ENCODE data around the gene LARGE1.

DNA sequence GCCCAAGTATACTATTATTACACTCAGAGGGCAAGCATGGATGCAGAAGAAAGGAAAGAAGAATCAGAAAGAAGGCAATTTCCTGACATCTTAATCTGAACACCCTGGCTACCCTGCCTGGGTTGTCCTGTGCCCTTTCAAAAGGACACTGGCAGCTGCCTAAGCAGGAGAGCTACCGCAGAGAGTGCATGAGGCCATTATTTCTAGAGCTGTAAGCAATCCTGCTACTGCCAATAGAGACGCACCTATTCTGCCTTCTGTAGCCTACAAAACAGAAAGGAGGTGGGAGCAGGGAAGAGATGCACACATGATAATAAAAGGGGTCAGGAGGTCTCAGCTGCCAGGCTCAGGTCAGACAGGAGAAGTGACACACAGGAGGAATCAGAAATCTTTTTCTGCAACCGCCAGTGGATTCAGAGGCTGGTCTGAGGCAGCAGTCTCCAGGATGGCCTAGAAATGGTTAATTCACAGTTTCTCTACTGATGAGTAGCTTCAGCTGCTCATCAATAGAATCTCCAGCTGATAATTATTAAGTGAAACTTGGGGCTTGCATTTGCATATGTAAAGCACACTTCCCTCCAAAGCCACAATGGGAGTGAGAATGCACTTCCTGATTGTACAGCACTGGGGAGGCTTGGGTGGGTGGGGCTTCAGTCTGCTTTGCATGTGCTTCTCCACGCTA, 253.9 kb downstream of the LARGE1 start:
- TF ChIP-seq, protein P1, sequence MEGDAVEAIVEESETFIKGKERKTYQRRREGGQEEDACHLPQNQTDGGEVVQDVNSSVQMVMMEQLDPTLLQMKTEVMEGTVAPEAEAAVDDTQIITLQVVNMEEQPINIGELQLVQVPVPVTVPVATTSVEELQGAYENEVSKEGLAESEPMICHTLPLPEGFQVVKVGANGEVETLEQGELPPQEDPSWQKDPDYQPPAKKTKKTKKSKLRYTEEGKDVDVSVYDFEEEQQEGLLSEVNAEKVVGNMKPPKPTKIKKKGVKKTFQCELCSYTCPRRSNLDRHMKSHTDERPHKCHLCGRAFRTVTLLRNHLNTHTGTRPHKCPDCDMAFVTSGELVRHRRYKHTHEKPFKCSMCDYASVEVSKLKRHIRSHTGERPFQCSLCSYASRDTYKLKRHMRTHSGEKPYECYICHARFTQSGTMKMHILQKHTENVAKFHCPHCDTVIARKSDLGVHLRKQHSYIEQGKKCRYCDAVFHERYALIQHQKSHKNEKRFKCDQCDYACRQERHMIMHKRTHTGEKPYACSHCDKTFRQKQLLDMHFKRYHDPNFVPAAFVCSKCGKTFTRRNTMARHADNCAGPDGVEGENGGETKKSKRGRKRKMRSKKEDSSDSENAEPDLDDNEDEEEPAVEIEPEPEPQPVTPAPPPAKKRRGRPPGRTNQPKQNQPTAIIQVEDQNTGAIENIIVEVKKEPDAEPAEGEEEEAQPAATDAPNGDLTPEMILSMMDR (IDR thresholded peaks at IDR 0.05; ENCODE audit: insufficient read depth, low read length), result no peak
- TF ChIP-seq, protein P2, sequence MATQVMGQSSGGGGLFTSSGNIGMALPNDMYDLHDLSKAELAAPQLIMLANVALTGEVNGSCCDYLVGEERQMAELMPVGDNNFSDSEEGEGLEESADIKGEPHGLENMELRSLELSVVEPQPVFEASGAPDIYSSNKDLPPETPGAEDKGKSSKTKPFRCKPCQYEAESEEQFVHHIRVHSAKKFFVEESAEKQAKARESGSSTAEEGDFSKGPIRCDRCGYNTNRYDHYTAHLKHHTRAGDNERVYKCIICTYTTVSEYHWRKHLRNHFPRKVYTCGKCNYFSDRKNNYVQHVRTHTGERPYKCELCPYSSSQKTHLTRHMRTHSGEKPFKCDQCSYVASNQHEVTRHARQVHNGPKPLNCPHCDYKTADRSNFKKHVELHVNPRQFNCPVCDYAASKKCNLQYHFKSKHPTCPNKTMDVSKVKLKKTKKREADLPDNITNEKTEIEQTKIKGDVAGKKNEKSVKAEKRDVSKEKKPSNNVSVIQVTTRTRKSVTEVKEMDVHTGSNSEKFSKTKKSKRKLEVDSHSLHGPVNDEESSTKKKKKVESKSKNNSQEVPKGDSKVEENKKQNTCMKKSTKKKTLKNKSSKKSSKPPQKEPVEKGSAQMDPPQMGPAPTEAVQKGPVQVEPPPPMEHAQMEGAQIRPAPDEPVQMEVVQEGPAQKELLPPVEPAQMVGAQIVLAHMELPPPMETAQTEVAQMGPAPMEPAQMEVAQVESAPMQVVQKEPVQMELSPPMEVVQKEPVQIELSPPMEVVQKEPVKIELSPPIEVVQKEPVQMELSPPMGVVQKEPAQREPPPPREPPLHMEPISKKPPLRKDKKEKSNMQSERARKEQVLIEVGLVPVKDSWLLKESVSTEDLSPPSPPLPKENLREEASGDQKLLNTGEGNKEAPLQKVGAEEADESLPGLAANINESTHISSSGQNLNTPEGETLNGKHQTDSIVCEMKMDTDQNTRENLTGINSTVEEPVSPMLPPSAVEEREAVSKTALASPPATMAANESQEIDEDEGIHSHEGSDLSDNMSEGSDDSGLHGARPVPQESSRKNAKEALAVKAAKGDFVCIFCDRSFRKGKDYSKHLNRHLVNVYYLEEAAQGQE (IDR thresholded peaks at IDR 0.05; ENCODE audit: insufficient replicate concordance, low read depth), result no peak
- TF ChIP-seq GABPA (IDR thresholded peaks at IDR 0.05; ENCODE audit: low read depth), result no peak
- no peak for TF ChIP-seq POLR2AphosphoS5 (IDR thresholded peaks at IDR 0.05; ENCODE audit: low read depth)
